Esophagus muscularis mucosa (tissue), 3 donors: ENCODE data around the gene NRIP1.

Source experiments
- CTCF ChIP-seq, 3 experiments: fragments of 200-600 bp in 2 of 3; fragments of 450-650 bp in 1 of 3; sonication (generic) in 2 of 3; IDR thresholded peaks; one replicate each; pipeline ENCODE4 v1.5.1; 2017 to 2019; ENCODE audit warnings: antibody characterized with exemption in 3 of 3, mild to moderate bottlenecking in 2 of 3, moderate library complexity in 1 of 3
- POLR2A ChIP-seq: fragments of 450-650 bp; IDR thresholded peaks from one replicate; pipeline ENCODE4 v1.6.1; 2017; ENCODE audit warnings: antibody characterized with exemption, moderate library complexity, mild to moderate bottlenecking, low read depth

- TF ChIP-seq CTCF (IDR thresholded peaks at IDR 0.05) (no peak), POLR2A (no peak)
Measured at GRCh38 chr21:15011967-15012366, 52.8 kb downstream of the NRIP1 start.
